NCI-H510A (cell line): ENCODE results near the gene PPIL6.
"Not testable (repeated sequence)": the region's sequence is repeated elsewhere in the genome, so short reads cannot be mapped to it uniquely, and the experiment has no call there.

Experiments used
- DNase-seq: peaks from one replicate; lab custom pipeline; 2025; lab: John Stamatoyannopoulos, UW

PPIL6 gene

GRCh38 chr6:109466212-109466923 is 25.9 kb upstream of the PPIL6 start:
- no peak for DNase-seq

GRCh38 chr6:109465772-109466171 is 25.3 kb upstream of the PPIL6 start:
- DNase-seq, result peak; percentile 46

- no peak for DNase-seq
Measured at GRCh38 chr6:109461733-109462526, 21.5 kb upstream of the PPIL6 start.

GRCh38 chr6:109461205-109461604 is 20.8 kb upstream of the PPIL6 start:
- DNase-seq, result not testable (repeated sequence)

- no peak for DNase-seq
Measured at GRCh38 chr6:109460161-109460829, 19.9 kb upstream of the PPIL6 start.

GRCh38 chr6:109458774-109459531 is 18.5 kb upstream of the PPIL6 start:
- no peak for DNase-seq

GRCh38 chr6:109457562-109457996 is 17.2 kb upstream of the PPIL6 start:
- DNase-seq, result no peak

- DNase-seq, result no peak
Measured at GRCh38 chr6:109456710-109457561, 16.5 kb upstream of the PPIL6 start.

- no peak for DNase-seq
Measured at GRCh38 chr6:109456111-109456583, 15.7 kb upstream of the PPIL6 start.

- DNase-seq, result no peak
Measured at GRCh38 chr6:109455437-109456110, 15.1 kb upstream of the PPIL6 start, which contains the start of gene MICAL1. MICAL1 (minus strand) TSS chr6:109455772; CDS start chr6:109454196, 1,576 bp downstream.

- no peak for DNase-seq
Measured at GRCh38 chr6:109454496-109455436, 14.3 kb upstream of the PPIL6 start.

GRCh38 chr6:109453594-109454495 is 13.4 kb upstream of the PPIL6 start:
- no peak for DNase-seq

GRCh38 chr6:109453156-109453555 is 12.7 kb upstream of the PPIL6 start:
- DNase-seq, result no peak

GRCh38 chr6:109452181-109452580 is 11.8 kb upstream of the PPIL6 start:
- DNase-seq, result no peak

- no peak for DNase-seq
Measured at GRCh38 chr6:109451376-109451775, 10.9 kb upstream of the PPIL6 start.

- DNase-seq, result no peak
Measured at GRCh38 chr6:109450801-109451200, 10.4 kb upstream of the PPIL6 start.

- no peak for DNase-seq
Measured at GRCh38 chr6:109449795-109450673, 9.6 kb upstream of the PPIL6 start.
